GM12878 (cell line): ENCODE measurements around the gene SPATA9. TPM values are rescaled to one million over a fixed set of nuclear protein-coding genes. Genes with fewer than 3 reads are reported as not detected.

Experiments used
- ATAC-seq: fragments of 200-7000 bp; cut with Tn5 transposase; 3 replicates; pipeline ENCODE4 v1.9.1; 2020; ENCODE audit warnings: mild to moderate bottlenecking, moderate library complexity
- BruUV-seq: library from RNA; stranded (reverse); fragments of 400-500 nt; replicated peaks from 2 replicates; lab custom pipeline; 2021; lab: Mats Ljungman, UMichigan
- CTCF ChIA-PET: fragments of 300-600 bp; sonication (Branson Sonifier 250); formaldehyde crosslinking; extraction: SDS; loops from one replicate; lab custom pipeline; 2021; ENCODE audit warnings: inconsistent platforms; lab: Yijun Ruan, JAX
- POLR2A ChIA-PET: fragments of 350-600 bp; formaldehyde crosslinking; extraction: SDS; loops from one replicate; lab custom pipeline; 2021; ENCODE audit warnings: inconsistent platforms; lab: Charles Lee
- RAD21 ChIA-PET: fragments of 300-600 bp; sonication (Branson Sonifier 250); formaldehyde crosslinking; loops from one replicate; lab custom pipeline; 2023; ENCODE audit warnings: antibody characterized with exemption; ENCODE audit not compliant: unreplicated experiment; lab: Charles Lee
- SMC1A ChIA-PET: fragments of 300-600 bp; sonication (Branson Sonifier 250); formaldehyde crosslinking; loops from one replicate; lab custom pipeline; 2023; ENCODE audit not compliant: unreplicated experiment, uncharacterized antibody; lab: Charles Lee
- DNase-seq: peaks from one replicate; pipeline ENCODE4 v3.0.0-alpha.2; 2011; ENCODE audit warnings: low read depth, low spot score
- FAIRE-seq: peaks from 3 replicates; lab custom pipeline; 2011; peaks lifted over from hg19 to GRCh38; lab: Jason Lieb, UNC
- H2AFZ ChIP-seq: 2 replicates; pipeline ENCODE4 v1.6.0; 2011; ENCODE audit warnings: low read depth, low read length, control low read depth; ENCODE audit not compliant: control insufficient read depth
- H3K27ac ChIP-seq: 2 replicates; pipeline ENCODE4 v1.5.1; 2011; ENCODE audit warnings: control low read depth; ENCODE audit not compliant: control insufficient read depth, insufficient read depth
- H3K27me3 ChIP-seq, 2 experiments: replicated peaks in 1 of 2; 2 replicates each; pipeline versions ENCODE4 v1.6.0 to v1.6.1; 2011; ENCODE audit warnings: low read length in 1 of 2; ENCODE audit not compliant: control insufficient read depth in 2 of 2, insufficient read depth in 2 of 2
- H3K36me3 ChIP-seq, 2 experiments: 2 replicates each; pipeline ENCODE4 v1.5.1; 2011; ENCODE audit warnings: low read length in 1 of 2; ENCODE audit not compliant: control insufficient read depth in 2 of 2, insufficient read depth in 2 of 2
- H3K4me1 ChIP-seq: 2 replicates; pipeline ENCODE4 v1.6.1; 2011; ENCODE audit warnings: mild to moderate bottlenecking, low read length, moderate library complexity, mixed read lengths; ENCODE audit not compliant: control insufficient read depth, insufficient read depth
- H3K4me2 ChIP-seq: 2 replicates; pipeline ENCODE4 v1.6.0; 2011; ENCODE audit warnings: control low read depth; ENCODE audit not compliant: control insufficient read depth, insufficient read depth
- H3K4me3 ChIP-seq: fragments of 200-600 bp; sonication (generic); 2 replicates; pipeline ENCODE4 v1.5.1; 2016
- H3K79me2 ChIP-seq: 2 replicates; pipeline ENCODE4 v1.6.0; 2011; ENCODE audit warnings: low read length; ENCODE audit not compliant: control insufficient read depth, insufficient read depth
- H3K9ac ChIP-seq: 2 replicates; pipeline ENCODE4 v1.8.0; 2011; ENCODE audit warnings: low read length, control low read depth, mixed read lengths; ENCODE audit not compliant: control insufficient read depth, insufficient read depth
- H3K9me3 ChIP-seq: replicated peaks from 3 replicates; pipeline ENCODE4 v1.5.1; 2011; ENCODE audit warnings: mild to moderate bottlenecking, low read length; ENCODE audit not compliant: control insufficient read depth, insufficient read depth
- H4K20me1 ChIP-seq: 2 replicates; pipeline ENCODE4 v1.6.0; 2011; ENCODE audit not compliant: control insufficient read depth, insufficient read depth
- CBX3 ChIP-seq: fragments of 200-600 bp; sonication (generic); IDR thresholded peaks from 2 replicates; pipeline ENCODE4 v1.6.1; 2016; ENCODE audit warnings: low read depth, borderline replicate concordance
- DPF2 ChIP-seq: fragments of 450-650 bp; IDR thresholded peaks from 2 replicates; pipeline ENCODE4 v1.6.1; 2017; ENCODE audit warnings: mild to moderate bottlenecking
- EGR1 ChIP-seq, 2 experiments: IDR thresholded peaks; 1 replicate in 1 of 2; 2 replicates in 1 of 2; pipeline ENCODE4 v1.6.1; 2011 to 2012; ENCODE audit warnings: low read depth in 2 of 2, low read length in 2 of 2, borderline replicate concordance in 1 of 2, mild to moderate bottlenecking in 1 of 2, moderate library complexity in 1 of 2
- FOXK2 ChIP-seq: fragments of 450-650 bp; IDR thresholded peaks from 2 replicates; pipeline ENCODE4 v1.6.1; 2017; ENCODE audit warnings: mild to moderate bottlenecking, moderate library complexity
- FOXM1 ChIP-seq: IDR thresholded peaks from 2 replicates; pipeline ENCODE4 v1.6.1; 2012; ENCODE audit warnings: low read depth, mild to moderate bottlenecking, inconsistent platforms, low read length, moderate library complexity
- IKZF2 ChIP-seq, 2 experiments: fragments of 450-650 bp; IDR thresholded peaks; 2 replicates each; pipeline ENCODE4 v1.6.1; 2017; ENCODE audit warnings: mild to moderate bottlenecking in 2 of 2, moderate library complexity in 2 of 2
- MYB ChIP-seq: fragments of 150-350 bp; IDR thresholded peaks from 2 replicates; pipeline ENCODE4 v1.6.1; 2014; ENCODE audit warnings: mild to moderate bottlenecking, low read depth, low read length, borderline replicate concordance
- NBN ChIP-seq: fragments of 450-650 bp; IDR thresholded peaks from 2 replicates; pipeline ENCODE4 v1.6.1; 2016
- NR2F1 ChIP-seq: fragments of 450-650 bp; conservative IDR thresholded peaks from 2 replicates; pipeline ENCODE4 v1.6.1; 2017; ENCODE audit warnings: mild to moderate bottlenecking
- SIX5 ChIP-seq: IDR thresholded peaks from 2 replicates; pipeline ENCODE4 v1.6.1; 2011; ENCODE audit warnings: mild to moderate bottlenecking, low read depth, low read length, moderate library complexity; ENCODE audit not compliant: severe bottlenecking
- SMARCA5 ChIP-seq: fragments of 450-650 bp; IDR thresholded peaks from 2 replicates; pipeline ENCODE4 v1.6.1; 2017; ENCODE audit warnings: mild to moderate bottlenecking
- ZBTB4 ChIP-seq: fragments of 450-650 bp; formaldehyde crosslinking; IDR thresholded peaks from 2 replicates; pipeline ENCODE4 v1.4.0; 2022; ENCODE audit warnings: mild to moderate bottlenecking, moderate library complexity
- ZNF217 ChIP-seq: fragments of 450-650 bp; IDR thresholded peaks from 2 replicates; pipeline ENCODE4 v1.6.1; 2017; ENCODE audit warnings: antibody characterized with exemption, mild to moderate bottlenecking
- WGBS: methylation state at CpG from one replicate; pipeline ENCODE4 v1.1.6; 2016; ENCODE audit warnings: low lambda C conversion rate; ENCODE audit not compliant: insufficient replicate concordance, insufficient coverage; ENCODE audit errors: missing lambda C conversion rate; 5-methylcytosine and 5-hydroxymethylcytosine counted together
- in situ Hi-C: fragments of 300-500 bp; cut with MboI; formaldehyde crosslinking; loops from 9 replicates; pipeline ENCODE4 v1.14.3; 2018; ENCODE audit warnings: mixed read lengths
- intact Hi-C: fragments of 100-400 bp; cut with micrococcal nuclease; formaldehyde crosslinking; loops from one replicate; pipeline ENCODE4 v1.14.2; 2022; ENCODE audit not compliant: unreplicated experiment
- polyA plus RNA-seq, 11 experiments: library from polyadenylated mRNA; depleted of rRNA in 4 of 11; unstranded in 6 of 11; stranded (reverse) in 5 of 11; fragments of >200 nt; fragmentation: Nextera tagmentation in 4 of 11; fragmentation: Illumina TruSeq in 1 of 11; extraction: Ambion mirVana in 4 of 11; extraction: Trizol in 1 of 11; gene quantifications; 1 replicate in 1 of 11; 2 replicates in 10 of 11; pipeline versions ENCODE4 v1.2.1 to v1.2.3, GENCODE V29; 2011 to 2016; ENCODE audit warnings: inconsistent platforms in 2 of 11, missing spikeins in 2 of 11, low read depth in 1 of 11
- total RNA-seq, 4 experiments: library from RNA; depleted of rRNA in 3 of 4; stranded (reverse); fragments of >200 nt in 3 of 4; fragmentation: Illumina TruSeq in 1 of 4; extraction: Trizol in 1 of 4; gene quantifications; 2 replicates each; pipeline versions ENCODE4 v1.2.1 to v1.2.3, GENCODE V29; 2013 to 2021
- TF ChIP-seq, protein P1 (sequence below): fragments of 450-650 bp; IDR thresholded peaks from 2 replicates; pipeline ENCODE4 v1.6.1; 2018; ENCODE audit warnings: mild to moderate bottlenecking, low read depth, moderate library complexity; ENCODE audit not compliant: partially characterized antibody

The SPATA9 gene
- total and polyA plus RNA-seq, 10 of the 15 experiments (the other 5 are each of a cell fraction or from before 2014, with no cell fraction given) = 0.11 to 0.49 (median 0.16) TPM; not detected in 1

GRCh38 chr5:95728494-95729114, 45.8 kb upstream of the SPATA9 start:
- RAD21 ChIA-PET = interaction anchor here (1.0 to 3.2 kb wide), 3 partner anchors 11 to 120 kb away, joined by 3 to 19 read pairs (median 3); no protein-coding TSS in a partner anchor
- POLR2A ChIA-PET = interaction anchor here (0.5 to 1.0 kb wide), 2 partner anchors 10 to 91 kb away, joined by 3 to 5 read pairs; no protein-coding TSS in a partner anchor
- no peaks in the 10 kb centered on the region for H3K9me3 ChIP-seq
- H2AFZ ChIP-seq = peak overlapping the region; percentile 31
- H3K9ac ChIP-seq = no peak overlapping the region
- H3K4me3 ChIP-seq = no peak overlapping the region
- peak overlapping the region; percentile 90 for H3K4me2 ChIP-seq
- DNase-seq (no peak), FAIRE-seq (peak; percentile 61), ATAC-seq (peak; percentile 20)
- peaks cover 29% of the 10 kb centered on the region for H3K79me2 ChIP-seq
- CTCF ChIA-PET = interaction anchor here (0.9 to 5.2 kb wide), 2 partner anchors 64 kb away, joined by 4 to 22 read pairs; no protein-coding TSS in a partner anchor
- intact Hi-C loops (loop anchor here (2.0 to 10.0 kb wide), 3 partner anchors 82 to 644 kb away; partner anchors contain the start of gene RFESD), in situ Hi-C loops (no loop called here)
- no TSS peak for BruUV-seq
- 100% methylated on average over 3 of the region's 3 CpGs for WGBS
- no peaks in the 10 kb centered on the region for H4K20me1 ChIP-seq
- H3K27ac ChIP-seq = peak overlapping the region; percentile 70
- SMC1A ChIA-PET = interaction anchor here (0.9 to 4.7 kb wide), 5 partner anchors 12 to 115 kb away, joined by 3 to 23 read pairs (median 4); no protein-coding TSS in a partner anchor
- no peaks in the 10 kb centered on the region for H3K27me3 ChIP-seq
- H3K4me1 ChIP-seq = peaks cover 21% of the 10 kb centered on the region
- no peaks in the 10 kb centered on the region for H3K36me3 ChIP-seq
- TF ChIP-seq NR2F1 (peak; percentile 94), ZNF217 (no peak), IKZF2 (IDR thresholded peaks at IDR 0.05) (no peak), MYB (no peak), ZBTB4 (CRISPR knock-in tag) (peak; percentile 94), SMARCA5 (peak; percentile 58; the same call in 1 of the 2 replicates), FOXK2 (no peak), FOXM1 (0 out of 2 replicates have a peak, but pooled peaks have one; percentile 24), DPF2 (0 out of 2 replicates have a peak, but pooled peaks have one; percentile 39), NBN (peak; percentile 16; the same call in 1 of the 2 replicates), CBX3 (no peak), SIX5 (no peak), EGR1 (IDR thresholded peaks at IDR 0.05; ENCODE audit: borderline replicate concordance in 1 of 2, low read depth in 2 of 2, low read length in 2 of 2) (no peak)
- TF ChIP-seq, protein P1, sequence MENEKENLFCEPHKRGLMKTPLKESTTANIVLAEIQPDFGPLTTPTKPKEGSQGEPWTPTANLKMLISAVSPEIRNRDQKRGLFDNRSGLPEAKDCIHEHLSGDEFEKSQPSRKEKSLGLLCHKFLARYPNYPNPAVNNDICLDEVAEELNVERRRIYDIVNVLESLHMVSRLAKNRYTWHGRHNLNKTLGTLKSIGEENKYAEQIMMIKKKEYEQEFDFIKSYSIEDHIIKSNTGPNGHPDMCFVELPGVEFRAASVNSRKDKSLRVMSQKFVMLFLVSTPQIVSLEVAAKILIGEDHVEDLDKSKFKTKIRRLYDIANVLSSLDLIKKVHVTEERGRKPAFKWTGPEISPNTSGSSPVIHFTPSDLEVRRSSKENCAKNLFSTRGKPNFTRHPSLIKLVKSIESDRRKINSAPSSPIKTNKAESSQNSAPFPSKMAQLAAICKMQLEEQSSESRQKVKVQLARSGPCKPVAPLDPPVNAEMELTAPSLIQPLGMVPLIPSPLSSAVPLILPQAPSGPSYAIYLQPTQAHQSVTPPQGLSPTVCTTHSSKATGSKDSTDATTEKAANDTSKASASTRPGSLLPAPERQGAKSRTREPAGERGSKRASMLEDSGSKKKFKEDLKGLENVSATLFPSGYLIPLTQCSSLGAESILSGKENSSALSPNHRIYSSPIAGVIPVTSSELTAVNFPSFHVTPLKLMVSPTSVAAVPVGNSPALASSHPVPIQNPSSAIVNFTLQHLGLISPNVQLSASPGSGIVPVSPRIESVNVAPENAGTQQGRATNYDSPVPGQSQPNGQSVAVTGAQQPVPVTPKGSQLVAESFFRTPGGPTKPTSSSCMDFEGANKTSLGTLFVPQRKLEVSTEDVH = no peak
